Islet of Langerhans (tissue), 1 donor: ENCODE results near the gene FHIT.

Experiments
- FAIRE-seq: peaks from one replicate; lab custom pipeline; 2011; peaks lifted over from hg19 to GRCh38; lab: Jason Lieb, UNC

The FHIT gene

GRCh38 chr3:60206206-60206605 is 1045.0 kb downstream of the FHIT start:
- FAIRE-seq, result no peak

GRCh38 chr3:60202052-60202726 is 1049.1 kb downstream of the FHIT start:
- no peak for FAIRE-seq

GRCh38 chr3:60199306-60199705 is 1051.9 kb downstream of the FHIT start:
- FAIRE-seq, result no peak

DNA sequence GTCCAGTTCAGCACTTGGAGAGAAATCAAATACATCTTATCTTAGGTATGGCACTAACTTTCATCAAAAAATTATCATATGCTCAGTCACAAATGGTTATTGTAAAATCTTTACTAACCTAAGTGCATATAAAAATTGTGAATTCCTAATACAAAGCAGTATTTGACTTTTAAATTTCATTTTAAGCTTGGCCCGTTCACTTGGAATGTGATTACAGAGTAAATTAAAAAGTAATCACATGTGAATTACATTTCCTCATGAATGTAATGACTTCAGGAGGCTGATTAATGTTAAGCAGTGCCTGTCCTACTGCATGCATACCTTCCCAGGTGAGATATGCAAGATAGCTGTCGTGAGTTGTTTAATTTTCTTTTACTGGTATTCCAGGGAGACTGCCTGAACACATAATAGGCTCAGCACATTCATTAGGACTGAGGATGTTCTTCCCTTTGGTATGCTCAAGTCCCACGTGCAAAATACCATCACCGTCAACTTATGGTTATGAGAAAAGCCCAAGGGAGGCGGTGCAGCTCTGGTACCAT is 1053.0 kb downstream of the FHIT start:
- no peak for FAIRE-seq

GRCh38 chr3:60192297-60193114 is 1058.7 kb downstream of the FHIT start:
- no peak for FAIRE-seq

DNA sequence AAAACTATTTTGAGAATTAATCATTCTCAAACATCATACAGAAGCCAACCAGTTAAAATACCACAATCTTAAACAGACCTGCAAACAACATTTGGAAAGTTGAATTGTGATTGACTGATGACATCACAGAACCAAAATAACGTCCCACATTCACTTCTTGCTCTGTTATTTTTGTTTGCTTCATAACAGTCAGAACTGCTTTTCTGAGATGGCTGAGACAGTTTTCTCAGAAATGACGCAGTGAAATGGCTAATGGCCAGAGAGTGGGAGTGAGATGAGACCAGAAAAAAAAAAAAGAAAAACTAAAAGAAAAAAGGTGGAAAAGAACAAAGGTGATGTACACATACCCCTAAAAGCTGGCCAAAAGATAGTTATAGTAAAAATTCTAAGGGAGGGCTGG is 1061.2 kb downstream of the FHIT start:
- no peak for FAIRE-seq

GRCh38 chr3:60189304-60189703 is 1061.9 kb downstream of the FHIT start:
- no peak for FAIRE-seq

DNA sequence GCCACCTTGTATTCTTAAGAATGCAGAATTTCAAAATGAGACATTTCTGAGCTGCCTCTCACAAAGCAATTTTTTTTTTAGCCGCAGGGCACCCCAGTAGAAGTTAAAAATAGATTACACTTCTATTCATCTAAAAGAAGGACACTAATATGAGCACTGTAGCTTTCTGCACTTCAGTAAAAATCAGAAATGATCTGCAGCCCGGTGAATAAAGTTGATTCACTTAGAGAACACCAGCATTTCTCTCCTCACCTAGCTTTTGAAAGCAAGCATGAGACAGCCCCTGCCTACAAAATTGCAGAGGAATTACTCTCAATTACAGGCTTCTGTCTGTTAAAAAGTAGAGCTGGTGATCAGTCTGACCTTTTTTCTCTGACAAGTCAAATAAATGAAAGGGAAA is 1062.4 kb downstream of the FHIT start:
- no peak for FAIRE-seq

DNA sequence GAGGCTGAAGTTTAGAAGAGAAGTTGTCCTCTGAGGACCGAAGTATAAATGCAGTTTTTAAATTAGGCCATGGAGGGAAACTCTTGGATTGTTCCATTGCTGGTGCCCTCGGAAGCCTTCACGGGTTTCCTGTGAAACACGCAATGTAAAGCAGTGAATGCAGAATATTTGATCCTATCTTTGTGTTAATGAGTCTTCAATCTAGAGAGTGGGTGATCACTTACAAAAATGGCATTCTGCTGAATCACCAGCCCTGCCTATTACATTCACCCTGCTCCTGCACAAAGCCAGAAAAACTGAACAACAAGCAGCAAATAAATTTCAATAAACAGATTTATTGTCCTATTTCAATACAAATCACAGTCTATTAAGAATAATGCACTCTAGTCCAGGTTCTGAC is 1063.9 kb downstream of the FHIT start:
- FAIRE-seq, result no peak

- FAIRE-seq, result no peak
Observed at GRCh38 chr3:60186359-60186758, 1064.9 kb downstream of the FHIT start.

- FAIRE-seq, result no peak
Observed at GRCh38 chr3:60185161-60185560, 1066.1 kb downstream of the FHIT start.

DNA sequence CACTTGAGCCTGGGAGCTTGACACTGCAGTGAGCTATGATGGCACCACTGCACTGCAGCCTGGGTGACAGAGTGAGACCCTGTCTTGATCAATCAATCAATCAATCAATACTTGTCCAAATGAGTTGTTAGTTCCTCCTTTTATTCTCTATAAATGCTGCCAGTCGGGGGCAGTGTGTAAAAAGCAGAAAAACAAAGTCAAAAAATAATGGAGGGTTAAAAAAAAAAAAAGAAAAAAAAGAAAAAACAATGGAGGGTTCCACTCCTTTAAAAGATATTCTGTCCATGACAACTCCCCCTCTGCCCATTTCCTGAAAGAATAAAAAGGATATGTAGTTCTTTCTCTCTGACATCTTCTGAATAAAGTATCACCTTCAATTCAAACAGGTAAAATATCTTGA is 1068.6 kb downstream of the FHIT start:
- FAIRE-seq, result no peak

GRCh38 chr3:60178931-60179653 is 1072.2 kb downstream of the FHIT start:
- FAIRE-seq, result no peak

- no peak for FAIRE-seq
Observed at GRCh38 chr3:60177726-60178125, 1073.5 kb downstream of the FHIT start.

DNA sequence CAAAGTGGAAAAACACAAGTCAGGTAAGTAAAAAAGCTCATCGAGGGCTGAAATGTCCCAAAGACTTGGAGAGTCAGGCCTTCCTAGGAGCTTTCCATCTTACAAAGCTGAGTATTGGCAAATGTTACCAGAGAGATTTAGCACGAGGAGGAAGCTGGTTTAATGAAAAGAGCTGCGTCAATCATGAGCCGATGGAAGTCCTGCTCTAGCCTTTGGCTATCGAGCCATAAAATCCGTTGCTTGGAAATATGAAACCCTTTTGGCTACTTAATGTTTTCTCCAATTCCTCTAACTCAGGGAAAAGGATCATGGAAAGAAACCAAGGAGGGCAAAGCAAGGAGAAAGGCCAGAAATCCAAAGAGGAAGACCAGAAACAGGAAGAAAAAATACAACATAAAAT is 1074.6 kb downstream of the FHIT start:
- no peak for FAIRE-seq

GRCh38 chr3:60175680-60176079 is 1075.6 kb downstream of the FHIT start:
- FAIRE-seq, result no peak

DNA sequence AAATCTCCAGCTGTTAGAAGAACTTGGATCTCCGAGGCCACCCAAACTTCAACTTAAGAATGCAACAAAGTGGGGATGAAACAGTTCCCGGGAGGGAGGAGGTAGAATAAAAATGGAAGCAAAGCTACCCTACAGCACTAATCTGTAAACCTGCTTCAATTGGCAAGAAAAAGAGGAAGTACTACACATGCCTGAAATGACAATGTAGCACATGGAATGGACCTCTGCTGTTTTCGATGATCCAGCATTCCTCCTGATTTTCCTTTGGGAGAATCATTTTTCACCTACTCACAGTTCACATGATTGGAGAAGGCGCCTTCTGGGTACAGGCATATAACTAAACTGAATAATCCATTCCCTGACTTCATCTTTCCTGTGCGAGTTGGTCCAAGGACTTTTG is 1081.5 kb downstream of the FHIT start:
- FAIRE-seq, result no peak

DNA sequence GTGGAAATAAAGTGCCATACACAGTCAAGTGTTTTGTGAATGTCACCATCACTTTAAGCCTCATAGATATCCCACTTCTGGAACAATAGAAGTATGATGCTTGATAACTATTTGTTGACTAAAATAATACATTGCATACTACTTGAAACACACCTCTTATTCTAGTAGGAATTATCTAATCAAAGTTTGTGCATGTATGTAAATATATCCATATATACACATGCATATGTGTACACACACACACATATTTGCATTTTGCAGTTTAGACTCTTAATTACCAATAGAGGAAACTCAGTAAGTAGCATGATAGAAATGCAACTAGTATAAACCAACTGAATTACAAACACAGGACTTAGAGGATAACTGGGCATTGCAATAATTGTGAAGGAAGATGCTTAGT is 1084.1 kb downstream of the FHIT start:
- no peak for FAIRE-seq

GRCh38 chr3:60160822-60161748 is 1090.2 kb downstream of the FHIT start:
- FAIRE-seq, result no peak

DNA sequence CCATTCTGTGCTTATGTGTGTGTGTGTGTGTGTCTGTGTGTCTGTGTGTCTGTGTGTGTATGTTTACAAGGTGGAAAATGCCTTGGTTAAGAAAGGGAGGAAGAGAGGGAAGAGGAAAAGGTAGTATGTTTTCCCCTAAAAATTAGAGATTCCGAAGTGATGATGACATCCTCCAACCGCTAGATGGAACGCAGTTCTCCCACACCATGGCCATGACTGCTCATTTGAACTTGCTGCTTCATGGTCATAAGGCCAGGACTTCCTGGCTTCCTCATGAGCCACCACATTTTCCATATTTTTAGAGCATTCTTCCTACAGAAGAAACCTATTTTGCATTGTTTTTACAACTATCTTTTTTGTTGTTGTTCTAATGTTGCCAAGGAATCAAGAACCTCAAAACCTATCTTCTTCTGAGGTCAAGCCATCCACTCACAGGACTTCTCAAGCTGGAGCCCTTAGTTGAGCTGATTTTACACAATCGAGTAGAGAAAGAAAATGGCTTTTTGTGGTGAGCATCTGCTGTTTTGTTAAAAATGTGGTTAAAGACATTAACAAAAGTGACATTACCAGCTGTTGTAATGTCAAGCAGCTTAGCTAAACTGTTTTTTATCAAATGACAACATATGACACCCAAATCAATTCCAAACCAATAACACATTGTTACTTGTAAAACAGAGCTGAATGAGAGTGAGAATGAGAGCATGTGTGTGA is 1091.0 kb downstream of the FHIT start:
- no peak for FAIRE-seq

DNA sequence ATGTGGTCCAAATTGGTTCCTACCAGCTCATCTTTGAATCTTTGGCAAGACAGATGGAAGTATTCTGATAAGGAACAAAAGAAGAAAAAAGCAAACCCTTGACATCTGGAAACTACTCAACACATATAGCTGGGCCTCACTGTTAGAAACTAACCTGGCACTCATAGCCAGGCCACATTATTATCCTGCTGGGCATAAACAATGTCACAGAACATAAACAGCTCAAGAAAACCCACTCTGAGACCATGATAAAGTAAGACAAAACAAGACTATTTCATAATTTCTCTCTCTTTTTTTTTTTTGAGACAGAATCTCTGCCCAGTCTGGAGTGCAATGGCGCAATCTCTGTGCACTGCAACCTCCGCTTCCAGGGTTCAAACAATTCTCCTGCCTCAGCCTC is 1093.2 kb downstream of the FHIT start:
- no peak for FAIRE-seq
